ENCODE measurements around the gene CAMK2N2. TPM values are rescaled to one million over a fixed set of nuclear protein-coding genes. Genes with fewer than 3 reads are reported as not detected.

CAMK2N2 gene
- total and polyA plus RNA-seq, 4 donors = 0.03 to 0.58 (median 0.17) TPM

DNA sequence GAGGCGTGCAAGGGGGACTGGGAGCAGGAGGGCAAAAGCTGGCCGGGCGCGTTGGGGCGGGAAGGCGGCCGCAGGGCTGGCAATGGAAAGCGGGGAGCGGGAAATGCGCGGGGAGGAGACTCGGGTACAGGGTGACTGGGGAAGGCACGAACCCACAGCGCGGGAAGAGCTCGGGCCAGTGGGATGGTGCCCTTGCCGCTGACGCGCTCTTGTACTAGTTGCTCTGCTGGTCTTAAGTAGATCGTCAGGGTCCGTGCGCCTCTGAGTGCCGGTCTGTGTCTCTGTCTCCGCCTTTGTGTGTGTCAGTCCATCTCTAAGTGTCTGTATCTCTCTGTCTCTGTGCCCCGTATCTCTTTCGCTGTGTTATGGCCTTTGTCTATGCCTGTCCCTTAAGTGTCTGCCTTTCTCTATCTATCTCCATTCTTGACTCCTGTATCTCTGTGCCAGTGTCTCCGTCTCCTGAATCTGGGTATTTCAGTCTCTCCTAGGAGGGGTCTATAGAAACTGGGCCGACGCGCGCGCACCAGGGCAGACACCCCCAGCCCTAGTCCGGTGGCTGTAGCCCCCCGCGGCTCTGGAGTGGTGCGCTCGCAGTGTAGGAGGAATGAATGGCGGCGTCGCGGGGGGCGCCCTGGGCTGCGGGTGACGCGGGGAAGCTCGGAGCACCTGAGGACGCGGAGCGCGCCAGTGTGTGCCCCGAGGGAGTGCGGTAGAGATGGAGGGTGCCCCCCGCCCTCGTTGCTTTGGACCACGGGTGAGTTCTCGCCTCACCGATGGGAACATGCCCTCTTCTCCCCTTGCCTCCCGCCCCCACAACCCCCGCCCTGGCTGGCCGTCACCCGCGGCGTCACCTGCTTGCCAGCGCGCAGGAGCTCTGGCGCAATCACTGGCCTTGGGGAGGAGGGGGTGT lies 756 bp upstream of the CAMK2N2 start:
- H3K4me3 ChIP-seq = peak overlapping the region; percentile 40
- 2% methylated on average over 65 to 66 of the region's 66 CpGs for WGBS, 2 donors
- no peak overlapping the region for H3K9ac ChIP-seq (ENCODE audit: insufficient read depth in 1 of 2, low read length in 2 of 2)
- TF ChIP-seq, protein P1, sequence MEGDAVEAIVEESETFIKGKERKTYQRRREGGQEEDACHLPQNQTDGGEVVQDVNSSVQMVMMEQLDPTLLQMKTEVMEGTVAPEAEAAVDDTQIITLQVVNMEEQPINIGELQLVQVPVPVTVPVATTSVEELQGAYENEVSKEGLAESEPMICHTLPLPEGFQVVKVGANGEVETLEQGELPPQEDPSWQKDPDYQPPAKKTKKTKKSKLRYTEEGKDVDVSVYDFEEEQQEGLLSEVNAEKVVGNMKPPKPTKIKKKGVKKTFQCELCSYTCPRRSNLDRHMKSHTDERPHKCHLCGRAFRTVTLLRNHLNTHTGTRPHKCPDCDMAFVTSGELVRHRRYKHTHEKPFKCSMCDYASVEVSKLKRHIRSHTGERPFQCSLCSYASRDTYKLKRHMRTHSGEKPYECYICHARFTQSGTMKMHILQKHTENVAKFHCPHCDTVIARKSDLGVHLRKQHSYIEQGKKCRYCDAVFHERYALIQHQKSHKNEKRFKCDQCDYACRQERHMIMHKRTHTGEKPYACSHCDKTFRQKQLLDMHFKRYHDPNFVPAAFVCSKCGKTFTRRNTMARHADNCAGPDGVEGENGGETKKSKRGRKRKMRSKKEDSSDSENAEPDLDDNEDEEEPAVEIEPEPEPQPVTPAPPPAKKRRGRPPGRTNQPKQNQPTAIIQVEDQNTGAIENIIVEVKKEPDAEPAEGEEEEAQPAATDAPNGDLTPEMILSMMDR (IDR thresholded peaks at IDR 0.05; ENCODE audit: control extremely low read depth, extremely low read depth) = no peak
- peak in 2 of 3 donors; percentile 7 to 22 for DNase-seq
- H3K9me3 ChIP-seq (ENCODE audit: control insufficient read depth in 4 of 4, insufficient read depth in 3 of 4, low read length in 3 of 4) = no peaks in the 10 kb centered on the region
- H3K27ac ChIP-seq (ENCODE audit: low read depth in 1 of 2, low read length in 1 of 2) = no peak overlapping the region
- H3K36me3 ChIP-seq (ENCODE audit: control insufficient read depth in 4 of 4, insufficient read depth in 4 of 4, low read length in 4 of 4) = peaks cover 0 to 4% (median 0%) of the 10 kb centered on the region in 4 donors
- no peak for ATAC-seq (ENCODE audit: insufficient read depth, low FRiP score)
- peaks cover 0 to 28% (median 5%) of the 10 kb centered on the region in 5 donors for H3K4me1 ChIP-seq (ENCODE audit: control insufficient read depth in 5 of 5, insufficient read depth in 5 of 5, low read length in 5 of 5)
- H3K27me3 ChIP-seq (ENCODE audit: control insufficient read depth in 3 of 3, insufficient read depth in 3 of 3, low read length in 2 of 3) = peaks cover 0 to 48% (median 31%) of the 10 kb centered on the region in 3 donors

DNA sequence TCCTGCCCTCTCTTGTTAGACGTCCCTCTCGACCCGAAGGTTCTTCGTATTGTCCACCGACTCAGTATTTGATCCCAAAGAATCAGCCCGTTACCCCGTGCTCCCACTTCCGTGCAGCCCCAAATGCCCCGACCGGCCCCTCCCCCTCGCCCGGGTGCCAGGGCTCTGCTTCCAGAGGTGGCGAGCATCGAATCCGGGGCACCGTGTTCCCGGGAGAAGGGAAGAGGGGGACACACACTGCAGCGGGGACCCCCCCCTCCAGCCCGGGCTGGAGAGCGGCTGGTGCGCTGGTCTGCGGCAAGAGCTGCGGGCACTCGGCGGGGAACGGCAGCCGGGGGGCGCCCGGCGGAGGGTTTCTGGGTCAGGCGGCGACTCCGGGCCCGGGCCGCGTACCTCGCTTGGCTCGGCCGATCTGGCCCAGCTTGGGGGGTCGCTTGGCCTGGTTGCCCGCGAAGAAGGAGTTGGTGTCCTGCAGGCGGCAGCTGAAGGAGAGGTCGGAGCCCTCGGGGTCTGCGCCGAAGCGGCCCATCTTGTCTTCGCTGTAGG lies 556 bp downstream of the CAMK2N2 start:
- DNase-seq (no peak), ATAC-seq (ENCODE audit: insufficient read depth, low FRiP score) (no peak)
- H3K4me1 ChIP-seq (ENCODE audit: control insufficient read depth in 5 of 5, insufficient read depth in 5 of 5, low read length in 5 of 5) = peaks cover 0 to 28% (median 5%) of the 10 kb centered on the region in 5 donors
- peak overlapping the region; percentile 25 for H3K4me3 ChIP-seq
- H3K27ac ChIP-seq (ENCODE audit: low read depth in 1 of 2, low read length in 1 of 2) = no peak overlapping the region
- H3K9ac ChIP-seq (ENCODE audit: insufficient read depth in 1 of 2, low read length in 2 of 2) = no peak overlapping the region
- peaks cover 0 to 48% (median 31%) of the 10 kb centered on the region in 3 donors for H3K27me3 ChIP-seq (ENCODE audit: control insufficient read depth in 3 of 3, insufficient read depth in 3 of 3, low read length in 2 of 3)
- no peaks in the 10 kb centered on the region for H3K9me3 ChIP-seq (ENCODE audit: control insufficient read depth in 4 of 4, insufficient read depth in 3 of 4, low read length in 3 of 4)
- TF ChIP-seq, protein P1 (IDR thresholded peaks at IDR 0.05; ENCODE audit: control extremely low read depth, extremely low read depth) = no peak
- 1 to 2% methylated on average over 39 to 49 of the region's 49 CpGs for WGBS, 2 donors
- peaks cover 0 to 4% (median 0%) of the 10 kb centered on the region in 4 donors for H3K36me3 ChIP-seq (ENCODE audit: control insufficient read depth in 4 of 4, insufficient read depth in 4 of 4, low read length in 4 of 4)

DNA sequence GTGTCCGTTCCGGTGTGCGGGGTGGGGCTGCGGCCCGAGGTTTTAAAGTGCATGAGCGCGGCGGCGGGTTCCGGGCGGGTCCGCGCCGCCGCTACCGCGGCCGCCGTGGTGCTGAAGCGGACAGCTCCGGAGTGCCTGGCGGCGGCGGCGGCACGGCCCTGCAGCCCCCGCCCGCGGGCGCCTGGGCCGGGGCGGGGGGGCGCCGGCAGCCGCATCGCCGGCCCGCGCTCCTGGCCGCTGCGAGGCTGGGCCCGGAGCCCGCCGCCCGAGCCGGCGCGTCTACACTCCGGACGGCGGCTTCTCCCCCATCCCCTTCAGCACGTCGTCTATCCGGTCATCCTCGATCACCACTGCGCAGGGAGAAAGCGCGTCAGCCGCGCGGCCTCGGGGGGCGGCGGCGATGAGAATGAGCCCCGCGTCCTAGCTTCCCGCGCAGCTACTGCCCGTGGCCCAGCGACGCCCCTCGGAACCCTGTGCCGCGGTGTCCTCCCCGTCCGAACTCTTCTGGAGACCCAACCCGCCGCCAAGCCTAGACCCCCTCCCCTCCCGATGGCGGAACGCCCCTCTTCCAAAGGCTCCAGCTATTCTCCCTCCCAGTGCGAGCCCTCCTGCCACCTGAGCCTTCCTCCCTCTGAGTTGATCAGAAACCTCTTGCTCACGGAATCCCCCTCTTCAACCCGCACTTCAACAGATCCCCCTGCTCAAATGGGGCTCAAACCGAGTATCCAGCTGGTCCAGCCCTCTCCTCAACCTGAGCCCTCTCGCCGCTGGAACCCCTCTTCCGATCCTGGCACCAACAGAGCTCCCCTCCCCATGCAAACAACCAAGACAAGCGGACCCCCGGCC lies 1.3 kb downstream of the CAMK2N2 start:
- no peak overlapping the region for H3K9ac ChIP-seq (ENCODE audit: insufficient read depth in 1 of 2, low read length in 2 of 2)
- DNase-seq (peak; percentile 21 to 59 (median 34)), ATAC-seq (ENCODE audit: insufficient read depth, low FRiP score) (peak; percentile 75)
- peaks cover 0 to 28% (median 5%) of the 10 kb centered on the region in 5 donors for H3K4me1 ChIP-seq (ENCODE audit: control insufficient read depth in 5 of 5, insufficient read depth in 5 of 5, low read length in 5 of 5)
- H3K9me3 ChIP-seq (ENCODE audit: control insufficient read depth in 4 of 4, insufficient read depth in 3 of 4, low read length in 3 of 4) = no peaks in the 10 kb centered on the region
- H3K4me3 ChIP-seq = no peak overlapping the region
- TF ChIP-seq, protein P1 (IDR thresholded peaks at IDR 0.05; ENCODE audit: control extremely low read depth, extremely low read depth) = no peak
- H3K27me3 ChIP-seq (ENCODE audit: control insufficient read depth in 3 of 3, insufficient read depth in 3 of 3, low read length in 2 of 3) = peaks cover 0 to 43% (median 30%) of the 10 kb centered on the region in 3 donors
- H3K27ac ChIP-seq (ENCODE audit: low read depth in 1 of 2, low read length in 1 of 2) = no peak overlapping the region
- WGBS, 2 donors = 1 to 3% methylated on average over 59 to 91 of the region's 91 CpGs
- H3K36me3 ChIP-seq (ENCODE audit: control insufficient read depth in 4 of 4, insufficient read depth in 4 of 4, low read length in 4 of 4) = peaks cover 0 to 4% (median 0%) of the 10 kb centered on the region in 4 donors

Measured in lung (tissue), 12 donors.